NCI-H1417 treated with DMSO at 0.1 percent for 48 hours (cell line): ENCODE results near the gene TRAF1.

Experiments used
- DNase-seq: peaks from one replicate; lab custom pipeline; 2025; lab: John Stamatoyannopoulos, UW

Gene TRAF1

GRCh38 chr9:120870206-120870605 lies 56.4 kb downstream of the TRAF1 start:
- no peak for DNase-seq

DNA sequence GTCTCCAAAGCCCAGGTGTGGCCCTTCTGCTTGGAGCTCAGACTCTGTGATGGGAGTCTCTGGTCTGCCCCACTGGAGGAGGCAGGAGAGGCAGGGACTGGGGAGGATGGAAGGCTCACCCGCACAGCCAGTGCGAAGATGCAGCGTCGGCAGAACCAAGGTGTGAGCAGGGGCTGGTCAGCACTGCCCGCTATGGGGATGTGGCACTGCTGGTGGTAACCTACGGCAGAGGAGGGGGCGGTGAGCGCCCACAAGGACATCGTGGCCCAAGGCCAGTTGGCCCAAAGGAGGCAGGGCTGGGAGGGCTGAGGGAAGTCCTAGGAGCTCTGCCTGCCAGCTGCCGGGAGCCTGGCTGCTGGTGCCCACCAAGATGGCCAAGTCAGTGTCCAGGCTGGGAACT lies 56.9 kb downstream of the TRAF1 start:
- DNase-seq, result no peak

DNA sequence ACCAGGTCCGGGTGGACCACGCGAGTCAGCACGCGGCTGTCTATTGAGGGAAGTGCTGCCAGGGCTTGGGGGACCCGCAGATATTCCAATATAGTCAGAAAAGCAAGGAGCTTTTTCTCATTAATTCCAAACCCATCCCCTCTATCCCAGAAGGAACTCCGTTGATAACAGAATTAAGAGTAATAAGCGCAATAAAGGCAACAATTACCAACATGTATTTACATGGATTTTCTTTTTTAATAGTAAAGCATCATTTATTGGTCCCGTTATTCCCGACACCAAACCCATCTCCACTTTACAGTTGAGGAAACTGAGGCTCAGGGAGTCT lies 57.3 kb downstream of the TRAF1 start:
- DNase-seq, result no peak

DNA sequence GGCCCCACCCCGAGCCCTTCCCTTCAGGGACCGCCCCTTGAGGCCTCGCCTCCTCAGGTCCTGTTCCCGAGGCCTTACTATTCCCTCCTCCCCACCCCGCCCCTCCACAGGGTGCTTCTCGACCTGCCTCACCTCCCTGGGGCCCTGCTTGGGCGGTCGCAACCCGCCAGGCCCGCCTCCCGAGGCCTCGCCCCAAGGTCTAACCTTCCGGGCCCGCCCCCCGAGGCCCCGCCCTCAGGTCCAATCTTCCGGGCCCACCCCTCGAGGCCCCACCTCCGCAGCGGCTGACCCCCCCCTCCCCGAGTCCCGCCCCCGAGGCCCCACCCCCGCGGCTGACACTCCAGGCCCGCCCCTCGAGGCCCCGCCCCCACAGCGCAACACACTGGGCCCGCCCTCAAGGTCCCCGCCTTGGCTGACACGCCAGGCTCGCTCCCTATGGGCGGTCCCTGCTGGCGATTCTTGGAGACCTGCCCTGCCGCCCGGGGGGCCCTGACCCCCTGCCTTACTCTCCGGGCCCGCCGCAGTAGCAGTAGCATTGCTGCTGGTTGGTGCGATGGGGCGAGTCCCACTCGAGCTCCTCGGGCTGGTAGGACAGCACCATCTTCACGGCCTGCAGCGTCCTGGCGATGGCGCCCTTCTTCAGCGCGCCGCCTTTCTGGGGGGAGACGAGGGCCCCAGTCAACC lies 57.8 kb downstream of the TRAF1 start:
- DNase-seq, result no peak

- DNase-seq, result no peak
Observed at GRCh38 chr9:120868339-120868675, 58.3 kb downstream of the TRAF1 start.

DNA sequence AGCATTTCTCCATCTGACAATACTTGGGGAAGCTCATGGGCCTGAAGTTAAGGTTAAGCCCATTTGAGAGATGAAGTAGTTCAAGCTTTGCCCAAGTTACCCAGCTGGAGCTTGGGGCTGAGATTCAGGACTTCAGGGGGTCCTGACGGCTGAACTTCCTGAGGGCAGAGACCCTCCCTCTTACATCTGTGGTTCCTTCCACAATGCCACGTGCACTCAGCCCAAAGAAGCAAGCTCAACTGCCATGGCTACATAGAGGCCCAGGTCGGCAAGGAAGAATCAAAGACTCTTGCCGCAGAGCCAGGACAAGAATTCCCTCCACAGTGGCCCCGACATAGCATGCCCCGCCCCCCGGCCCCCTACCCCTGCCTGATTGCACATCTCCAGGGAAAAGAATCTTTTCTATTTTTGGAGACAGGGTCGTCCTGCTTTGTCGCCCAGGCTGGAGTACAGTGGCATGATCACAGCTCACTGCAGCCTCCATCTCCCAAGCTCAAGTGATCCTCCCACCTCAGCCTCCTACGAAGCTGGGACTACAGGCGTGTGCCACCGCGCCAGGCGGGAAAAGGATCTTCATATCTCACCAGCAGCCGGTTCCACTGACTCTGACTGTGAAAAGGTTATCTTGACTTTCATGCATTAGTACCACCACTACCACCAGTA lies 58.8 kb downstream of the TRAF1 start:
- no peak for DNase-seq

DNA sequence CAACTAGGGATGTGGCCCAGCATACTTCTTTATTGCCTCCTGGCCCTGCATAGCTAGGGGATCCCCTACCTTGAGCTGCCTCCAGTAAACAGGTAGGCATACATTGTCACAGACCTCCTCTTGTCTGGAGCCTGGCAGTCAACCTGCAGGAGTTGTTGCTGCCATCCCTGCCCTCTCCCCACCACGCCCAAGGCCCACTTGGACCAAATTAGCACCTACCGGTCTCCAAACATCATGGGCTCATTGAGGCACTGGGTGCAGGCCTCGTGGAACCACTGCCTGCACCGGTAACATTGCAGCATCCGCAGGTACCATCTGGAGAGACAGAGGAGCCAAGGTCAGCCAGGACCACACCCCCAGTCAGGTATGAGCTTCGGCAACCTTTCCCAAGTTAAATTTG lies 59.9 kb downstream of the TRAF1 start:
- DNase-seq, result no peak

- no peak for DNase-seq
Observed at GRCh38 chr9:120865809-120866208, 60.8 kb downstream of the TRAF1 start.

GRCh38 chr9:120865176-120865575 lies 61.4 kb downstream of the TRAF1 start:
- DNase-seq, result no peak

DNA sequence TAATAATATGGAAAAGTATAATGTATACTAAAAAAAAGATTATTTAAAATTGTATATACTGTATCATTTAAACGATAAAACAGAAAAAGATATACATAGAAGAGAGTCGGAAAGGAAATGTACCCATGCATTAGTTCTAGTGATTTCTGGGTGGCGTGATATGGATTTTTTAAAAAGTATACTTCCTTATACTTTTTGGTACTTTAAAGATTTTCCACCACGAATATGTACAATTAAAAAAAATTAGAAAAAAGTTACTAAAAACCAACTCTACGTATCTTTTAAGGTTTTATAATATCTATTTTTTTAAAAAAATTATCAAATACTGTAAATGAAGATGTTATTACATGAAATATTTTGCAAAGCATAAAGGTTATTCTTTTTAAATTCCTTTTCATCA lies 61.9 kb downstream of the TRAF1 start:
- no peak for DNase-seq

- no peak for DNase-seq
Observed at GRCh38 chr9:120863833-120864232, 62.8 kb downstream of the TRAF1 start.

- no peak for DNase-seq
Observed at GRCh38 chr9:120862452-120862851, 64.1 kb downstream of the TRAF1 start.

DNA sequence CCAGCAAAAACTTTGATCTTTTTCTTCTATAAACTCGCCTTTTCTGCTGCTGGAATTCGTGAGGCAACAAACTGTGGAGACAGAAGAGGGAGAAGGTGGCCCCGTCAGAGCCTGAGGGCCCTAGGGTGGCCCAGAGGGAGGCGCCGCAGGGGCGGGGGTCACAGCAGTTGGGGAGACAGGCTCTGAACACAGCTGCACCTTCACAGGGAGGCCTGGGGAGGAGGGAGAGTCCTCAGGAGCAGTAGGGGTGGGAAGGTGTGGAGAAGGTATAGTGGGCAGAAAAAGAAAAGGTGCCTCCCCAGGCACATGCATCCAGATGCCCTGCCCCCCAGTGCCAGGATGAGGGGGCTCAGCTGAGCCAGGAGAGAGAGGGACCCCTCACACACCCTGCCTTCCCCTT lies 64.7 kb downstream of the TRAF1 start:
- no peak for DNase-seq

- no peak for DNase-seq
Observed at GRCh38 chr9:120860083-120860482, 66.5 kb downstream of the TRAF1 start.

DNA sequence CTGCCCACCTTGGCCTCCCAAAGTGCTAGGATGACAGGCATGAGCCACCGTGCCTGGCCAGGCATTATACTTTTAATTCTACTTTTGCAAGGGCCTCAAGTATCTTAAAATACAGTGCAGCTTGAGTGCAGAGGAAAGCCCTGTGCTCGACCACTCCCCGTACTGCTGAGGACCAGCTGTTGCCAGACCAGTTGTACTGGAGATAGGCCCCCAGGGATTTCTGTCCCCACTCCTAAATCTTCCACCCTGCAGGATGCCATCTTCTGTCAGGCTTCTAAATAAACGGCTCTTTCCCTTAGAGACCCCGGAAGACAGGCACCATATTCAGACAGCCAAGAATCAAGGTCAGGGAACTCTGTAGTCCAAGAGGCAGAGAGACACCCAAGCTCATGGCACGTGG lies 67.2 kb downstream of the TRAF1 start:
- DNase-seq, result no peak

GRCh38 chr9:120857902-120858301 lies 68.7 kb downstream of the TRAF1 start:
- no peak for DNase-seq

GRCh38 chr9:120857481-120857880 lies 69.1 kb downstream of the TRAF1 start:
- DNase-seq, result no peak

- no peak for DNase-seq
Observed at GRCh38 chr9:120856700-120857099, 69.9 kb downstream of the TRAF1 start.

DNA sequence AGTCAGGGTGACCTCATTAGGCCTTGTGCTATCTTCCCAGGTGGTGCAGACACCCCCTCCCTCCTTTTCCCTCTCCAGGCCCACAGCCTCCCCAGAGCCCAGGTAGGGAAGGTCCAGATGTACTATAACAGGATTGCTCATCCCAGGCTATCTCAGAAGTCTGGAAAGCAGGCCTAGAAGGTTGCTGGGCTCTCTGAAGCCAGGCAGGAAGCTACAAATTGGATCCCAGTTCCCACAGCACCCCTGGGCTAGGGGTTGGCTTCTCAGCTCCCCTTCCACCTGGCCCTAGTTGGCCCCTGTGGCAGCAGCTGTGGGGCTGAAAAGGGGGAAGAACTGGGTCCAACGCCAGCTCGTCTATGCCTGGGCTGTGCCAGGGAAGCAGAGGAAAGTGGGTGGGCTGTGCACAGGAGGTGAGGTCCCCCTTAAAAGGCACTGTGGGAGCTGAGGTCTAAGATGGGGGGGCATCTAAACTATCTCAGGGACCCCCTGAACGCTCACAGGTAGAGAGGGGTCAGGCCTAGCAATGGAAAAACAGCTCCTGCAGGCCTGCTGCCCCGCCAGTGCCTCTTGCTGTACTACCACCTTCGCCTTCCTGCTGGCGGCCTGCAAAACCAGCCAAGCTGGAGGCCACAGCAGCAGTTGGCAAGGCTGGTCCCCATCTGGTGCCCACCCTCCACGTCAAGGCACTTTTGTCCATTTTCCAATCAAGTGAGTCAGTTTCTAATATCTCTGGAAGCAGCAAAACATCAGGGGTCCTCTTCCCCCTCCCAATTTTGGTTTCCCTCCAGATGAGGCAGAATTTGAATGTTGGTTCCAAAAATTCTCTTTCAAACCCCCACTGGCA lies 70.5 kb downstream of the TRAF1 start:
- DNase-seq, result no peak

- no peak for DNase-seq
Observed at GRCh38 chr9:120854596-120855327, 71.8 kb downstream of the TRAF1 start.

GRCh38 chr9:120853198-120853597 lies 73.4 kb downstream of the TRAF1 start:
- DNase-seq, result no peak
